UCSD-AML1 (cell line): Measurements from ENCODE around the gene CGREF1.
A peak's percentile ranks its signal among the peaks of the same experiment; 100 is the strongest.
"Not testable (repeated sequence)": the region's sequence is repeated elsewhere in the genome, so short reads cannot be mapped to it uniquely, and the experiment has no call there.

Source experiments
- DNase-seq: peaks from one replicate; lab custom pipeline; 2025; ENCODE audit not compliant: unreplicated experiment; lab: John Stamatoyannopoulos, UW

The CGREF1 gene

GRCh38 chr2:27138111-27138510, 19.2 kb upstream of the CGREF1 start:
- no peak for DNase-seq

GRCh38 chr2:27137322-27137935, 18.5 kb upstream of the CGREF1 start:
- DNase-seq = no peak

DNA sequence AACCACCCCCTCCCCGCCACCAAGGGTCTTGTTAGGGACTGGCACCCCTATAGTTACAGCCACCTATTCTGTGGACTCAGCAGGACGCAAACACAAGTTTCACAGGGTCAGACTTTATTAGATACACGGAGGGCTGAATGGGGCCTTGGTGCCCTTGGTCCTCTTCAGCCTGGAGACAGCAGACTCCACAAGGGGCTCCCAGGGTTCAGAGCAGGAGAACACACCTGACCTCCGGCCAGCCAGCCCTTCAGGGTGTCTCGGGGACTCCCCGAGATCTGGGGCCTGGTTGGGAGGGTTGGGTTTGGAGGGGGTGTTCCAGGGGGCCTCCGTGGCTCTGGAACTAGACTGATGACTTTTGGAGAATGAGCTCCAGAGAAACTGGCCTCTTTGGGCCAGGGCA, 17.8 kb upstream of the CGREF1 start:
- DNase-seq = no peak

GRCh38 chr2:27135478-27135955, 16.6 kb upstream of the CGREF1 start:
- no peak for DNase-seq

GRCh38 chr2:27134781-27135477, 16.0 kb upstream of the CGREF1 start:
- no peak for DNase-seq

DNA sequence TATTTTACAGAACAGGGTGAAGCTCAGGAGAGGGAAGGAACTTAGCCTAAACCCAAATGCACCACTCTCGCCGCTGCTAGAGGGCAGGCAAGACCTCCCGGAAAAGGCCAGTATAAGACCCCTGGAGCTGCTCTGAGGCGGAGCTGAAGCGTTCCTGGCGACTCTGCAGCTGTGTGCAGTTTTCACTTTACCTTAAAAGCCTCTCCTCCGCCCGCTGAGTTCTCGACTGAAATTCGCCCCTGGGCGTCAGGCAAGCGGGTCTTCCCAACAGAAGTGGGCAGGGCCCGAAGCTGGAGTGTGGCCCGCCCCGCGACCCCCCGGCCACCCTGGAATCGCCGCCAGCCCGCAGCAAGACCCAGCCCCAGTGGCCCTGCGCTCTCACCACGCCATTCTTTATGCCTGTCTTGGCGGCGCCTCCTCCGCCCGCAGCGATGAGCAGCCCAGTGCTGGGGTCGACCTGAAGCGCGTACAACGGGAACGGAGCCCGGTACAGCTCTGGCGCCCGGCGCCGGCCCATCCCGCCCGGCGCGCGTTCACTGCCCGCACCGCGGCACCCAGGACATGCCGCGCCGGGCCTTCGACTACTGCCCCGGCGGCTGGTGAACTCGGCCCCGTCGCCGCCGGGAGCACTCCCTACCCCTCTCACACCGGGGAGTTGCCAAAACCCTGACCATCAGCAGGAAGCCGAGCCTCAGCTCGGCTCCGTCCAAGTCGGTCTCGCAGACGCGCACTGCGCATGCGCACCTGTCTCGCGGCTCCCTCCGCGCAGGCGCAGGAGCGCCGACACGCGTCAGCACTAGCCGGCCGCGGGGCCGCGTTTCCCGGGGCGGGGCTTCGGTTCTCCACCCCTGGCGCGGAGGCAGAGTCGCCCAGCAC, 15.2 kb upstream of the CGREF1 start, which contains the start of gene PREB:
PREB (minus strand) TSS at position 732 of the 876 bp plus-strand sequence; CDS start at position 517, 215 bp downstream.
- DNase-seq = peak; percentile 99

DNA sequence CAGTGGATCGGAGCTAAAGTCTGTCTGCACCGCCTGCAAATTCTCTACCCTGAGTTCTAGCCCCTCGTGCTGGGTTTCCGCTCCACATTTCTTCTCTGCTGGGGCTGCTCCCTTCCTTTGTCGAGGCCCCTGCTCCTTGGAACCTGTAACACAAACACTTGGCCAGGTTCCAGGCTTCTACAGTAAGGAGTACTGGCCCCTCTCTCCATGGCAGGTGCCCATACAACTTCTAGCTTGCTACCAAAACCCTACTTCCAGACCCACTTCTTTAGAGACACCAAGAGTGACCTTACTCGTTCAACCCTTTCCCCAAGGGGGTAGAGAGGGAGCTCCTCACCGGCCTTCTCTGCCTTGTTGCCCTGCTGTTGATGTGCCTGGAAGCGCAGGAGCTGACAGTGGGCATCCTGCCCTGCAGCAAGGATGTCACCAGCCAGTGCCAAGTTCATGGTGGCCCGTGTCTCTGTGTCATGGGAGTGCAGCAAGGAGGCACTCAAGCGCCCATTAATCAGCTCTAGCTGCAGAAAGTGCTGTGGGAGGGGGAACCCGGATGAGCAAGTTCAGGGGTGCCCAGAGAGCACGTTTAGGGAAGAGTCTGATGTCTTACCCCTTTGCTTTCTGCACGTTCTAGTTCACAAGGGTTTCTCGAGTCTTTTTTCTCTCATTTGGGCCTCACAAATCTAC, 14.4 kb upstream of the CGREF1 start:
- no peak for DNase-seq

DNA sequence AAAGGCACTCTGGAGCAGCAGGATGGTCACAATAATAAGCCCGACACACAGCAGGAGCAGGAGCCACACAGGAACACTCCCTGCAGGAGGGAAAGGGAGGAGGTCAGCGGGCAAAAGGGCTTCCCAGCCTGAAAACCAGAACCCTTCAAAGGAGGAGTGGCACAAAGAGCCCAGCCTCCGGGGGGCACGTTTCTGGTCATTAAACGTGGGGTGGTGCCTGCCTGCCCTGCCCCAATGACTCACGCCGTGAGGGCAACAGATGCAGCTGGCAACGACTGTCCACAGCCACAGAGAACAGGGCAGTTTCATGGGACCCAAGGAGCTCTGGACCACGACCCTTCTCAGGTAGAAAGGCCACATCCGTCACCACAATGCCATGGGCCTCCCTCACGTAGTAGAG, 12.5 kb upstream of the CGREF1 start:
- no peak for DNase-seq

DNA sequence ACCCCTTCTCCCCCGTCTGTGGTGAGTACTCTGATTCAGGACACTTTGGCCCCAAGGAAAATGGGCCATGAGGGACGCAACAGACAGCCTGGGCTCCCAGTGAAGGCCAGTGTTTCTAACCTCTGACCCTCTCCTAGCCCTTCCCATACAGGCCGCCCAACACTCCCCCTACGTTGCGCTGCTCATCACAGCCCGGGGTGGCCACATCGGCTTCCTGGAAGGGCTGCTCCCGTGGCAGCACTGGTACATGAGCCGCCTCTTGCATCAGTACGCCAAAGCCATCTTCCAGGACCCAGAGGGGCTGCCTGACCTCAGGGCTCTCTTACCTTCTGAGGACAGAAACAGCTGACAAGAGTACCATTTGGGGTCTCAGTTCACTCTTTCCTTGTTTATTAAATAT, 11.5 kb upstream of the CGREF1 start:
- DNase-seq = no peak

DNA sequence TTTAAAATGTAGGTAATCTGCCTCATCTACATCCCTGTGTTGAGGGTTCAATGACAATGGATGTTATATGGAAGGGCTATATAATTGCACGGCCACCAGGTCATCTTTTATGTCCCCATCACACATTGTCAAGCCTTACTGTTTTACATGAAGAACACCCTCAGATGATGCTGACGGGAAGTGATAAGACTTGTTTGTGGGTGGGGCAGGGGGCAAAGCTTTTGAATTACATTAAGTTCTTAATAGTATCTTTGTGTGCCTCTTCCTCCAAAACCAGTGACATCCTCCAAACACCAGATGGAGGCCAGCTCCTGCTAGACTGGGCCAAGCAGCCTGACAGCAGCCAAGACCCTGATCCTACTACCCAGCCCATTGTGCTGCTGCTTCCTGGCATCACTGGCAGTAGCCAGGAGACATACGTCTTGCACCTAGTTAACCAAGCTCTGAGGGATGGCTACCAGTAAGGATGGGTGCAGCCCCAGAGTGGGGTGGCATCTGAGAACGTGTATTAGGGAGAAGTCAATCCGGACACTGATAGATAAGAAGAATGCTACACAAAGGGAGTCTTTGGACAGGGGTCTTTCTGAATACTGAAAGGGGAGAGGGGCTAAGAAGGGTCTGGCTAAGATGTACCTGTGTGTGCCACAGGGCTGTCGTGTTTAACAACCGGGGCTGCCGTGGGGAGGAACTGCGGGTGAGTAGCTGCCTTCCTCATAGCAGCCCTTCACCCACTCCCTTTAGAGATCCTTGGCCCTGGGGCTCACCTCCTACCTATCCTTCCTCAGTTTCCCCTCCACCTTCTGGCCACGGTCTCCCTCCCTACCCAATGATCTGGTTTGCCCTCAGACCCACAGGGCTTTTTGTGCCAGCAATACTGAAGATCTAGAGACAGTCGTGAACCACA, 10.0 kb upstream of the CGREF1 start:
- no peak for DNase-seq

DNA sequence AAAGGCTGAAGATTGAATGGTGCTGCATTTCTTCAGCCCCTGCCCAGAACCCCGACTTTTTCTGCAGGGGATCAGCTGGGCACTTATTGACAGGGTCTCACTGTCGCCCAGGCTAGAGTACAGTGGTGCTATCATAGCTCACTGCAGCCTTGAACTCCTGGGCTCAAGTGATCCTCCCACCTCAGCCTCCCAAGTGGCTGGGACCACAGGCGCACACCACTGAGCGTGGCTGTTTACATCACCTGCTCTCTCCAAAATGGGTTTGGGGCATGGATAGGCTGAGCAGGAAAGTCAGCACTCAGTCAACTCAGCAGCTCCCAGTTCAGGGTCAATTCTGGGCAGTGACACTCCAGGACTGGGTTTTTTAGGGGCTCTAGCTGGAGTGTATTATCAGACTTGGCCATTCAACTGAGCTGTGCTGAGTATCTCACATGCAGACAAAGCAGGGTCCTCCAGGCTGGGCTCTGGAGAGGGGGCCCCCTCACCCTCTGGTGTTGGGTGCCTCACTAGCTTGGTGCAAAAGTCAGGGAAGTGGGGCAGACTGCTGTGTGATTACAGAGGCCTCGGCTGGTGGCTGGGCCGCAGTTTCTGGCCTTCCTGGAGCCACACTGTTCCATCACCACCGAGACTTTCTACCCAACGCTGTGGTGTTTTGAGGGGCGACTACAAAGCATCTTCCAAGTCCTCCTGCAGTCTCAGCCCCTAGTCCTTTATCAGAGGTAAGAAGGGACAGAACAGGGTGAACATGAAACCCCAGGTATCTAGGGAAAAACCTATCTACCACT, 9.1 kb upstream of the CGREF1 start:
- DNase-seq = no peak

- DNase-seq = no peak
Measured at GRCh38 chr2:27126252-27126710, 7.4 kb upstream of the CGREF1 start.

DNA sequence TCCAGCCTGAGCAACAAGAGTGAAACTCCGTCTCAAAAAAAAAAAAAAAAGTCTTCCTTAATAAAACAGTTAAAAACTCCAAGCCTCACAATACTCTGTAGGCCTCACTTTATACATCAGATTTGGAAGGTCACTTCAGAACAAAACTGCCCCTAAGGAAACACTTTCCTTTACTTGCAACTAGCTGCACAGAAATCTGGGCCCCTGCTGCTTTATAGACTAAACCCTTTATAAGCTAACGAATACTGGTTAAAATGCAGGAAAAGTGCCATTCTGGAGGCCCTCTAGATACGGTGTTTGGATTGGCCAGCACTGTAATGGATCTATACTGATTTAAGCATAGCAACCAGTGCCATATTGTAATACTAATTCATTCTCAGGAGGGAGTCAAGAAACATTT, 6.2 kb upstream of the CGREF1 start:
- DNase-seq = no peak

DNA sequence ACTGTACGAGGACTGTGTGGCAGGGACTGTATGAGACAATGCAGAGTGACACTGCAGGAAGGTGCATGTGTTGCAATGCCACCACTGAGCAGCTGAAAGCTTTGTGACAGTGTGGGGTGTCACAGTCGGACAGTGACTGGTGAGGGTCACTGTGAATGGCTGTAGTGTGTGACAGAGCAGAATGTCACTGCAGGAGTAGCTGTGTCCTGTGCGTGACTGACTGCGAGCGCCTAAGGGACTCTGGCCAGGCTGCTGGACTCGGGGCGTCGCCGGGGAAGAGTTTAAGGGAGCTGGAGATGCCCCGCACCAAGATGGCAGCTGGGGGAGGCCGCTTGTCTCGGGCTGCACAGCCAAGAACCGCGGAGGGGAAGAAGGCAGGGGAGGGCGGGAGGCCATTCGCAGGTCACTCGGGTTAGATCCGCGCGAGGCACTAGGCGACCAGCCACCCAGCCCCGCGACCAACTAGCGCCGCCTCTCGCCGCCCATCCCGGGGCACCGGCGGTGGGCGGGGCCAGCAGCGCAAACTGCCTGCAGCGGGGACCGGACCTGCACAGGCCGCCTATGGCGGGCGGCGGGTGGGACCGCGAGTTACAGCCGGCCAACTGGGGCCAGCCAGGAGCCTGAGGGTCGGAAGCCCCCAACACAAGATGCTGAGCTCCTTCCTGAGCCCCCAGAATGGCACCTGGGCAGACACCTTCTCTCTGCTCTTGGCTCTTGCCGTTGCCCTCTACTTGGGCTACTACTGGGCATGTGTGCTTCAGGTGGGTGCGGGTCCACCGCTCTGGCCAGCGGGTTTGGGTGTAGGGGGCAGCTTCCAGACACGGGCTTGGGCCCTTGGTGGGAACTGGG, 4.6 kb upstream of the CGREF1 start, which contains the start of gene ABHD1:
ABHD1 (plus strand) TSS at position 514 of the 849 bp plus-strand sequence; CDS start at position 648, 134 bp downstream.
- DNase-seq = peak; percentile 34

GRCh38 chr2:27122791-27123190, 3.9 kb upstream of the CGREF1 start:
- DNase-seq = no peak

DNA sequence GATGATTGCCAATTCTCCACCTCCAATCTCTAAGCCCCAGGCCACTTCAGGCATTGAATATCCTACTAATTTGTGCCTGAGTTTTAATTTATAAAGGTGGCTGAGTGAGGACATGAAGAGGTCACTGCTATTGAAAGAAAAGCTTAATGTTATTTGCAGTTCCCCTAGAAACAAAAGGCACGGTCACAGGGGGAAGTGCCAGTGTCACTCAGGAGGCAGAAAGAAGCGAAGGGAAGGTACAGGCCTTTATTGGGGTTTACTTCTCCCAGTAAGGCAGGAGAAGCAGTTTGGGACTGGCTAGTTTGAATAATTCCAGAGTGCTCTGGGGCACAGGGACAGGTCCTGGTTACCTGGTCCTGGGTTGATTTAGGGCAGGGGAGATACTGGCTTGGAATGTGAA, 3.0 kb upstream of the CGREF1 start:
- no peak for DNase-seq

- not testable (repeated sequence) for DNase-seq
Measured at GRCh38 chr2:27119330-27119670, 372 bp upstream of the CGREF1 start.

DNA sequence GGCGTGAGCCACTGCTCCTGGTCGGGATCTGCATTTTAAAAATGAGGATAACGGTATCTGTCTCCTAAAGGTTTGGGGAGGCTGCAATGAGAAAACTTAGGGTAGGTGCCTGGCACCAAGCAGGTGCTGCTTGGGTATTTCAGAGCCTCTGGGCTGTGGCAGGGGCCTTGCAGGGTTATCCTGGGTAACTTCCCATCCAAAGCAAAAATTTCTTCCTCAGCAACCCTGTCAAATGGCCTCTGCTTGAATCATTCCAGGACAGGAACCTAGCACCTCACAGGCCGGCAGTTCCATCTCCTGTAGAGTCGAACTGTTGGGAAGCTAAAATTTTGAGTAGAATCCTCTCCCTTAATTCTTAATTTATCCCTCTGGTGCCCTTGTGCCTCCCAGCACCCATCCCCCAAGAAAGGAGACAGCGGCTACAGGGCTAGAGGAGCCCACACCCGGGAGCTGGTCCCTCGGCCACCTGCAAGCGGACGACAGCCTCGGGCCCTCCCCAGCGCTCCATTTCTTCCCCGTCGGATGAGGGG, 868 bp downstream of the CGREF1 start:
- DNase-seq = no peak
